Heart left ventricle (tissue), 13 donors: ENCODE results near the gene ABCA13.

Source experiments
- CTCF ChIP-seq, 12 donors: fragments of 200-600 bp; sonication (generic) in 4 of 12; IDR thresholded peaks; one replicate each; pipeline versions ENCODE4 v1.5.0 to v1.8.0; 2018 to 2022; ENCODE audit warnings: antibody characterized with exemption in 12 of 12, mild to moderate bottlenecking in 5 of 12
- POLR2A ChIP-seq, 2 donors: fragments of 450-650 bp; IDR thresholded peaks; one replicate each; pipeline ENCODE4 v1.6.1; 2017; ENCODE audit warnings: antibody characterized with exemption in 2 of 2, mild to moderate bottlenecking in 2 of 2, moderate library complexity in 2 of 2
- donor health status: ischemic (EF 13 %, LVEDD 7.1; RV severe dilation, severe dysfunction).
- donor health status: DM: no; HTN: yes; CAD: no.
- donor health status: DM: no; HTN: no; CAD: no.
- donor health status: ischemic (EF 25% LVEDD 6.9; RV normal size, moderate dysfunction).
- donor health status: ischemic (EF 25% LVEDD 5.7; RV mildly dilated, moderate dysfunction).
- donor health status: ischemic (EF 35%, LVEDD 5.7; RV mildly dilated, moderate dysfunction).
- donor health status: nonischemic (EF 11% LVEDD 7.7; RV severe dilation, severe dysfunction).
- donor health status: DM: yes; HTN: yes; CAD: no.
- donor health status: PGD.
- donor health status: ischemic (EF 29% LVEDD 5.4; RV normal size, mild dysfunction).
- donor health status: nonischemic (EF 23%, LVEDD 6.1; RV moderate dilation, normal function).

DNA sequence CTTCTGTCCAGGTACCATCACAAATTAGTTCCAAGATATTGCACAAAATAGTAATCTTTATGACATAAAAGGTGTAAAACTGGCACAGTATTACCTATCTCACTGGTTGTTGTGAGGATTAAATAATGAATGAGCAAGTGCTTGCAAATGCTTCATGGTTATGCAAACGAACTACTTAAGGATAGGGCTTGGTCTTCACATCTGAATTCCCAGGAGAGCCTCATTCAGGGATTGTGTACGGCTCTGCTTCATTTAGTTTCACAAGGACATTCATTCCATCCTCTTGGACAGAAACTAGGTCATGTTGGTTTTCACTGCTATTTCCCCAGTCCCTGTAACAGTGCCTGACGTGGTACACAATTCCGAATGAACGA is 12.1 kb downstream of the ABCA13 start:
- TF ChIP-seq CTCF (IDR thresholded peaks at IDR 0.05) (no peak), POLR2A (IDR thresholded peaks at IDR 0.05) (no peak)
